Neural progenitor cell (in vitro differentiated cells): ENCODE data around the gene DRGX. TPM values are rescaled to one million over a fixed set of nuclear protein-coding genes. Genes with fewer than 3 reads are reported as not detected.

Experiments
- DNase-seq: peaks from one replicate; pipeline ENCODE4 v3.0.0-alpha.2; 2016; ENCODE audit warnings: low spot score
- H2AFZ ChIP-seq: fragments of 200-600 bp; sonication (generic); replicated peaks from 2 replicates; pipeline ENCODE4 v1.6.1; 2016; ENCODE audit warnings: antibody characterized with exemption
- H3F3A ChIP-seq: fragments of 200-600 bp; sonication (generic); 2 replicates; pipeline ENCODE4 v1.6.1; 2016; ENCODE audit warnings: antibody characterized with exemption, low read depth
- H3K27ac ChIP-seq: fragments of 200-600 bp; sonication (generic); 2 replicates; pipeline ENCODE4 v1.5.1; 2016; ENCODE audit warnings: mild to moderate bottlenecking
- H3K27me3 ChIP-seq: fragments of 200-600 bp; sonication (generic); 2 replicates; pipeline ENCODE4 v1.6.1; 2016; ENCODE audit warnings: mild to moderate bottlenecking, moderate library complexity
- H3K36me3 ChIP-seq: fragments of 200-600 bp; sonication (generic); 2 replicates; pipeline ENCODE4 v1.5.1; 2016
- H3K4me1 ChIP-seq: fragments of 200-600 bp; sonication (generic); 2 replicates; pipeline ENCODE4 v1.6.1; 2016; ENCODE audit warnings: mixed run types
- H3K4me2 ChIP-seq: fragments of 200-600 bp; sonication (generic); 2 replicates; pipeline ENCODE4 v1.6.1; 2016
- H3K4me3 ChIP-seq: fragments of 200-600 bp; sonication (generic); 2 replicates; pipeline ENCODE4 v1.5.1; 2016
- H3K79me2 ChIP-seq: fragments of 200-600 bp; sonication (generic); 2 replicates; pipeline ENCODE4 v1.6.1; 2016; ENCODE audit warnings: low read depth
- H3K9ac ChIP-seq: fragments of 200-600 bp; sonication (generic); 2 replicates; pipeline ENCODE4 v1.6.1; 2016
- H3K9me3 ChIP-seq: fragments of 200-600 bp; sonication (generic); 2 replicates; pipeline ENCODE4 v1.5.1; 2016; ENCODE audit warnings: low read depth
- H4K20me1 ChIP-seq: fragments of 200-600 bp; sonication (generic); 2 replicates; pipeline ENCODE4 v1.6.1; 2016; ENCODE audit warnings: low read depth
- H3K27ac Mint-ChIP-seq: 3 replicates; pipeline ENCODE4 v1.8.0; 2021; ENCODE audit warnings: mixed read lengths
- H3K27me3 Mint-ChIP-seq: 2 replicates; pipeline ENCODE4 v1.8.0; 2022; ENCODE audit warnings: low read depth, mild to moderate bottlenecking, inconsistent platforms, moderate library complexity, mixed read lengths; ENCODE audit not compliant: insufficient read depth
- H3K36me3 Mint-ChIP-seq: 3 replicates; pipeline ENCODE4 v1.8.0; 2021; ENCODE audit warnings: mixed read lengths
- H3K4me1 Mint-ChIP-seq: 3 replicates; pipeline ENCODE4 v1.8.0; 2021; ENCODE audit warnings: mixed read lengths
- H3K4me3 Mint-ChIP-seq: 3 replicates; pipeline ENCODE4 v1.8.0; 2021; ENCODE audit warnings: mild to moderate bottlenecking, moderate library complexity, mixed read lengths
- H3K9me3 Mint-ChIP-seq: 3 replicates; pipeline ENCODE4 v1.8.0; 2020; ENCODE audit warnings: mixed read lengths
- CTCF ChIP-seq: fragments of 200-600 bp; sonication (generic); IDR thresholded peaks from 2 replicates; pipeline ENCODE4 v1.5.1; 2017; ENCODE audit warnings: antibody characterized with exemption, mild to moderate bottlenecking
- EZH2 ChIP-seq: fragments of 200-600 bp; sonication (generic); IDR thresholded peaks from 2 replicates; pipeline ENCODE4 v1.6.1; 2017; ENCODE audit warnings: antibody characterized with exemption, mild to moderate bottlenecking, moderate library complexity
- EZH2phosphoT487 ChIP-seq: fragments of 200-600 bp; sonication (generic); IDR thresholded peaks from 2 replicates; pipeline ENCODE4 v1.6.1; 2017; ENCODE audit warnings: antibody characterized with exemption
- total RNA-seq: library from RNA; depleted of rRNA; stranded (reverse); fragments of >200 nt; gene quantifications from 2 replicates; pipeline ENCODE4 v1.2.3, GENCODE V29; 2015; ENCODE audit warnings: low replicate concordance

The DRGX gene
- total RNA-seq, 1 donor from 2014 or later, result not detected

- TF ChIP-seq CTCF (no peak), EZH2phosphoT487 (no peak), EZH2 (no peak)
- no peak overlapping the region for H3K4me2 ChIP-seq
- H2AFZ ChIP-seq, result no peak overlapping the region
These were observed 38.0 kb downstream of the DRGX start for GRCh38 chr10:49357910-49358309.

GRCh38 chr10:49356944-49357343 is 38.9 kb downstream of the DRGX start:
- H3K36me3 Mint-ChIP-seq, result no peaks in the 10 kb centered on the region
- no peak overlapping the region for H3K4me2 ChIP-seq
- no peaks in the 10 kb centered on the region for H3K9me3 ChIP-seq
- H3K4me1 ChIP-seq, result no peaks in the 10 kb centered on the region
- H3K4me1 Mint-ChIP-seq, result peaks cover 5% of the 10 kb centered on the region
- H3K27me3 ChIP-seq, result no peaks in the 10 kb centered on the region
- no peak overlapping the region for H3K27ac Mint-ChIP-seq
- no peaks in the 10 kb centered on the region for H3F3A ChIP-seq
- peaks cover 6% of the 10 kb centered on the region for H3K27me3 Mint-ChIP-seq
- no peaks in the 10 kb centered on the region for H3K36me3 ChIP-seq
- H3K4me3 ChIP-seq, result no peak overlapping the region
- H3K4me3 Mint-ChIP-seq, result no peak overlapping the region
- no peak overlapping the region for H3K9ac ChIP-seq
- no peak for TF ChIP-seq EZH2
- TF ChIP-seq CTCF, result no peak
- no peak for TF ChIP-seq EZH2phosphoT487
- H3K27ac ChIP-seq, result no peak overlapping the region
- no peaks in the 10 kb centered on the region for H3K9me3 Mint-ChIP-seq
- no peak overlapping the region for H2AFZ ChIP-seq
- H4K20me1 ChIP-seq, result no peaks in the 10 kb centered on the region
- DNase-seq, result no peak
- no peaks in the 10 kb centered on the region for H3K79me2 ChIP-seq

More at GRCh38 chr10:49357910-49358309, 38.0 kb downstream of the DRGX start:
- Mint-ChIP-seq H3K9me3 (no peaks in the 10 kb centered on the region), H3K27ac (no peak overlapping the region), H3K4me3 (no peak overlapping the region), H3K27me3 (peaks cover 8% of the 10 kb centered on the region), H3K4me1 (peaks cover 5% of the 10 kb centered on the region), H3K36me3 (no peaks in the 10 kb centered on the region)
- H3K4me1 ChIP-seq, result no peaks in the 10 kb centered on the region
- no peaks in the 10 kb centered on the region for H3F3A ChIP-seq
- no peaks in the 10 kb centered on the region for H3K79me2 ChIP-seq
- no peak for DNase-seq
- H3K9ac ChIP-seq, result no peak overlapping the region
- H3K27ac ChIP-seq, result no peak overlapping the region
- H4K20me1 ChIP-seq, result no peaks in the 10 kb centered on the region
- no peak overlapping the region for H3K4me3 ChIP-seq
- H3K27me3 ChIP-seq, result no peaks in the 10 kb centered on the region
- H3K9me3 ChIP-seq, result no peaks in the 10 kb centered on the region
- H3K36me3 ChIP-seq, result no peaks in the 10 kb centered on the region

GRCh38 chr10:49356181-49356580 is 39.7 kb downstream of the DRGX start:
- H3K79me2 ChIP-seq, result no peaks in the 10 kb centered on the region
- H3K9ac ChIP-seq, result no peak overlapping the region
- Mint-ChIP-seq H3K9me3 (no peaks in the 10 kb centered on the region), H3K4me3 (no peak overlapping the region), H3K27me3 (peaks cover 4% of the 10 kb centered on the region), H3K36me3 (no peaks in the 10 kb centered on the region), H3K27ac (no peak overlapping the region), H3K4me1 (peaks cover 5% of the 10 kb centered on the region)
- DNase-seq, result no peak
- H3K4me1 ChIP-seq, result no peaks in the 10 kb centered on the region
- H2AFZ ChIP-seq, result no peak overlapping the region
- H4K20me1 ChIP-seq, result no peaks in the 10 kb centered on the region
- H3K27me3 ChIP-seq, result no peaks in the 10 kb centered on the region
- no peaks in the 10 kb centered on the region for H3F3A ChIP-seq
- H3K4me3 ChIP-seq, result no peak overlapping the region
- H3K4me2 ChIP-seq, result no peak overlapping the region
- H3K36me3 ChIP-seq, result no peaks in the 10 kb centered on the region
- no peak overlapping the region for H3K27ac ChIP-seq
- no peak for TF ChIP-seq CTCF
- TF ChIP-seq EZH2, result no peak
- no peak for TF ChIP-seq EZH2phosphoT487
- no peaks in the 10 kb centered on the region for H3K9me3 ChIP-seq
